HuH-7.5 (cell line): Measurements from ENCODE around the gene NR1D1.
"Not testable (repeated sequence)": the region's sequence is repeated elsewhere in the genome, so short reads cannot be mapped to it uniquely, and the experiment has no call there.

ENCODE experiments used
- DNase-seq: peaks from one replicate; pipeline ENCODE4 v3.0.0; 2011; ENCODE audit warnings: low spot score

Gene NR1D1

GRCh38 chr17:40100419-40100668, at the start of gene NR1D1:
Gene NR1D1, minus strand, starts transcription at chr17:40100589. Its CDS starts 495 bp downstream, at chr17:40100094.
- DNase-seq: no peak

GRCh38 chr17:40148527-40148926, 48.1 kb upstream of the NR1D1 start:
- no peak for DNase-seq

GRCh38 chr17:40145476-40145875, 45.1 kb upstream of the NR1D1 start:
- no peak for DNase-seq

GRCh38 chr17:40143166-40143565, 42.8 kb upstream of the NR1D1 start:
- DNase-seq: not testable (repeated sequence)

DNA sequence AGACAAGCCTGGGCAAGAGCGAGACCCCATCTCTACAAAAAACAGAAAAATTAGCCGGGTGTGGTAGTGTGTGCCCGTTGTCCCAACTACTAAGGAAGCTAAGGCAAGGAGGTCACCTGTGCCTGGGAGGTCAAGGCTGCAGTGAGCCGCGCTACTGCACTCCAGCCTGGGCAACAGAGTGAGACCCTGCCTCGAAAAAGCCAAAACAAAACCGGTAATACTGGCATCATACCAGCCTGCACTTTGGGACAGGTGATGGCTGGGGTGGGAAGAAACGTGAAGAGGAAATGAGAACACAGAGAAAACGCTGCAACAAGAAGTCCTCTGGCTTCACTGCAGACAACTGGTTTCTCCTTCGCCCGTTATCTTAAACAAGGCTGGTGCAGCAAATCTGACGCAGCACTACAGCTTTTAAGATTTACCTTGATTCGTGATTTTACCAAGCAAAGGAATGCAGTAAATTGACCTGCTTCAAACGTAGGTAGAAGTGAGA, 39.2 kb upstream of the NR1D1 start:
- DNase-seq: no peak

- no peak for DNase-seq
Observed at GRCh38 chr17:40135817-40136216, 35.4 kb upstream of the NR1D1 start.

DNA sequence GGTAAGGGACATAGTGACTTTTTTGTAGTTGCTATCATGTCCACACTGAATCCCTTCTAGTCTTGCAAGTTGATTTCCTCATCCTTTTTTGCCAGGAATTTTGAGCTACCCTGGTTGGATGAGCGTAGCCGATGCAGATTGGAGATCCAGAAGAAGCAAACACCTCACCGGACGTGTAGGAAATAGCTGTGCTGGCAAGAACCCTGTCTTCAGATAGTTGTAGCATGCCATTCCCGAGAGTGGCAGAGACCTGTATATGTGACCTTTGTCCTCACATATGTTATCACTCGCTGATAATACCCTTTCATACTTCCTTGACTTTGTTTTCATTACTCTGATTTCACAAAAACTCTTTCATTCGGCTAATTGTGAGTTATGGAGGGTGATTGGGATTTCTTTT, 33.8 kb upstream of the NR1D1 start:
- DNase-seq: no peak

GRCh38 chr17:40130352-40131042, 30.1 kb upstream of the NR1D1 start:
- DNase-seq: no peak

GRCh38 chr17:40129498-40129897, 29.1 kb upstream of the NR1D1 start:
- no peak for DNase-seq

- no peak for DNase-seq
Observed at GRCh38 chr17:40124279-40125141, 24.1 kb upstream of the NR1D1 start.

GRCh38 chr17:40123811-40124114, 23.4 kb upstream of the NR1D1 start:
- no peak for DNase-seq

DNA sequence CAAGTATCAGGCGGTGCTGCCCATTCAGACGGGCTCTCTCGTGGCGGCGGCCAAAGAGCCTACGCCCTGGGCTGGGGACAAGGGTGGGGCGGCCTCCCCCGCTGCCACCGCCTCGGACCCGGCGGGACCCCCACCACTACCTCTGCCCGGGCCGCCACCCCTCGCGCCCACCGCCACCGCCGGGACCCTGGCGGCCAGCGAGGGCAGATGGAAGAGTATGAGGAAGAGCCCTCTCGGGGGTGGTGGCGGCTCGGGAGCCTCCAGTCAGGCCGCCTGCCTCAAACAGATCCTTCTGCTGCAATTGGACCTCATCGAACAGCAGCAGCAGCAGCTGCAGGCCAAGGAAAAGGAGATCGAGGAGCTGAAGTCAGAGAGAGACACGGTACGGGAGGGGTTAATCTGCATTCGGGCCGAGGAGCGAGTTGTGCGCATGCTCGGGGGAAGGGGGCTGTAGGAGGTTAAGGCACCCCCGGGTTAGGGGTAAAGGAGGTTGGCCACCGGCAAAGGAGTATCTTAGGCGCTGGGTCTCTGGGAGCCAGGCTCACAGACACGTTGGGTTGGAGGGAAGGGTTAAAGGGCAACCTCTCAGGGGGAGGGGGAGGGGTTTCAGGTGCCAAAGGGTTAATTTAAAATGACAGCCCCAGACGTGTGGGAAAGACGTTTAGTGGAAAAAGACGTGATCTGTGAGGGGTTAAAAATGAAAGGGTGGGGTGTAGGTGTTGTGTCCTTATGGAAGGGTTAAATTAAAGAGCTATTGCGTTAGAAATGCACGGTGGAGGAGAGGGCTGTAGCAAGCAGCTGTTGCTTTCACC, 22.8 kb upstream of the NR1D1 start:
- DNase-seq: no peak

GRCh38 chr17:40122136-40122998, 22.0 kb upstream of the NR1D1 start:
- no peak for DNase-seq

GRCh38 chr17:40121181-40122135, 21.1 kb upstream of the NR1D1 start, which contains the start of gene MSL1:
Gene MSL1, plus strand, starts transcription at chr17:40121971. Its CDS starts 642 bp downstream, at chr17:40122613.
- DNase-seq: peak; percentile 88

DNA sequence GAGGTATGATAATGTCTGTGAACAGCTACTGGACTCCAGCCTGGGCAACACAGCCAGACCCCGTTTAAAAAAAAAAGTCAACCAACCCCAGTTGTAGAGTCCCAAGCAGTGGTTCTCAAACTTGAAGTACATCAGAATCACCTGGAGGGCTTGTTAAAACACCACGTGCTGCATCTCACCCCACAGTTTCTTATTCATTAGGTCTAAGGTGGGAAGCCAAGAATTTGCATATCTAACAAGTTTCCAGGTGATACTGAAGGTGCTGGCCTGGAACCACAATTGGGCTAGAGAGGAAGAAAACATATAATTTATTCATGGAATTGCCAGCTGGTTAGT, 14.7 kb upstream of the NR1D1 start:
- DNase-seq: no peak

- DNase-seq: no peak
Observed at GRCh38 chr17:40113907-40114245, 13.5 kb upstream of the NR1D1 start.

DNA sequence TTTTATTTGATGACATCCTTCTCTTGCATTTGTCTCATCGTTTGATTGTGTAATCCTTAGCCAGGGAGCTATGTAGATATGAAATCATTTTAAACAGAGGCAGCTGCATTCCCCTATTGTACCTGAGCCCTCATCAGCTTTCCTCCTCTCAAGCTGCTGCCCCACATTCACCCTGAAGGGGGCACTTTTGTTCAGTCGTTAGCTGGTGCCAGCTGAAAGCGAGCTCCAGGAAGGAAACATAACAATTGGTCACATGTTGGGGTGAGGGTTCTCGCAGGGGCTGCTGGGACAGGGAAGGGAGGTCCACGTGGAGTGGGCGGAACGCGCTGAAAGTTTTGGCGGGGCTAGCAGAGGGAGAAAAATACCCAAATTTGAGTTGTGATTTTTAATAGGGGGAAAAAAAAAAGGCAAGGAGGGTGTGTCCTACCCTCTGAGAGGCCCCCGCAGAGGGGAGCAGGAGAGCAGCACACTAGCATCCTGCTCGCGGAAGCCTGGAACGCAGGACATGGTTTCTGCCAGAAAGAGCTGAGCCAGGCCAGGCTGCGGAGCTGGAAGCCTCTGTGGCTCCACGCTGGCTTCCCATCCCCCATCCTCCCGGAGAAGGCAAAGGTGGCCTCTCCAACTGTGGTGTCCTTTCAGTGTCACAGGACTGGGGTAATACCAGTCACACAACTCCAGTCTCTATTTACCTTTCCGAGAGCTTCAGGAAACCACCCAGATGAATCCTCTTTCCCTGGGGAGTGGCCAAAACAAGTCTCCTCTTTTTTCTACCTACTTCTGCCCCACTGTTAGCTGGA, 12.9 kb upstream of the NR1D1 start:
- peak; percentile 96 for DNase-seq

DNA sequence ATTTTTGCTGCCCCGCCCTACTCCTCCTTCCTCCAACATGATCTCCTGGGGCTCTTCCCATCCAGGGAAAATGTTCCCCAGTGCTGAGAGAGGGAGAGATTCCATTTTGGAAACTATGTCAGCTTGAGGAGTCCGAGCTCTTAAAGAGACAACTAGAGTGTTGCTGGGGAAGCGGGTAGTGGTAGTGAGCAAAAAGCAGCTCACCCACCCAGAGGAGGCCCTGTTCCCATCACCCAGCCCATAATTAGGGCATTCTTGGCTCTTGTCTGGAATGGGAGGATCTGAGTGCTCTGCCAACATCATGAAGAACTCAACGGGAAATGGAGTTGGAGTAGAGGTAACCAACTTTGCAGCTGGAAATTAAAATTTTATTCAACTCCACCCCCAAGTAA, 12.3 kb upstream of the NR1D1 start:
- no peak for DNase-seq

- no peak for DNase-seq
Observed at GRCh38 chr17:40112191-40112711, 11.9 kb upstream of the NR1D1 start.
